ENCODE measurements around the gene OR10H4.
"Not testable (repeated sequence)": the region's sequence is repeated elsewhere in the genome, so short reads cannot be mapped to it uniquely, and the experiment has no call there.

GRCh38 chr19:15899561-15899960 is 49.2 kb upstream of the OR10H4 start:
- TF ChIP-seq CTCF (IDR thresholded peaks at IDR 0.05; ENCODE audit: borderline replicate concordance, extremely low read depth, low read length, poor library complexity, severe bottlenecking); EZH2 (IDR thresholded peaks at IDR 0.05; ENCODE audit: borderline replicate concordance, low read depth, low read length, severe bottlenecking): not testable (repeated sequence)

Measured in DND-41 (cell line).